A549 treated with GW870086 at 1 μM for 4 hours (cell line): Measurements from ENCODE around the gene HARS2. TPM values are rescaled to one million over a fixed set of nuclear protein-coding genes. Genes with fewer than 3 reads are reported as not detected.

Experiments
- total RNA-seq: library from RNA; stranded (reverse); fragments of 200-300 nt; extraction: Qiagen RNA extraction; gene quantifications from 5 replicates; pipeline ENCODE4 v1.2.3, GENCODE V29; 2022; ENCODE audit warnings: low read depth

The HARS2 gene, protein sequence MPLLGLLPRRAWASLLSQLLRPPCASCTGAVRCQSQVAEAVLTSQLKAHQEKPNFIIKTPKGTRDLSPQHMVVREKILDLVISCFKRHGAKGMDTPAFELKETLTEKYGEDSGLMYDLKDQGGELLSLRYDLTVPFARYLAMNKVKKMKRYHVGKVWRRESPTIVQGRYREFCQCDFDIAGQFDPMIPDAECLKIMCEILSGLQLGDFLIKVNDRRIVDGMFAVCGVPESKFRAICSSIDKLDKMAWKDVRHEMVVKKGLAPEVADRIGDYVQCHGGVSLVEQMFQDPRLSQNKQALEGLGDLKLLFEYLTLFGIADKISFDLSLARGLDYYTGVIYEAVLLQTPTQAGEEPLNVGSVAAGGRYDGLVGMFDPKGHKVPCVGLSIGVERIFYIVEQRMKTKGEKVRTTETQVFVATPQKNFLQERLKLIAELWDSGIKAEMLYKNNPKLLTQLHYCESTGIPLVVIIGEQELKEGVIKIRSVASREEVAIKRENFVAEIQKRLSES
- 33.2 to 42.4 TPM (median 37.4 TPM) in 5 replicates for total RNA-seq

GRCh38 chr5:140690941-140691924 lies at the start of gene HARS2, which contains the start of gene HARS1:
Gene HARS2, plus strand, starts transcription at chr5:140691455. Its CDS starts 194 bp downstream, at chr5:140691649.
Gene HARS1, minus strand, starts transcription at chr5:140691370. Its CDS starts 66 bp downstream, at chr5:140691304.

GRCh38 chr5:140664359-140665119 lies 26.7 kb upstream of the HARS2 start, which contains the start of gene WDR55:
Gene WDR55, plus strand, starts transcription at chr5:140664904. Its CDS starts 9 bp downstream, at chr5:140664913.

DNA sequence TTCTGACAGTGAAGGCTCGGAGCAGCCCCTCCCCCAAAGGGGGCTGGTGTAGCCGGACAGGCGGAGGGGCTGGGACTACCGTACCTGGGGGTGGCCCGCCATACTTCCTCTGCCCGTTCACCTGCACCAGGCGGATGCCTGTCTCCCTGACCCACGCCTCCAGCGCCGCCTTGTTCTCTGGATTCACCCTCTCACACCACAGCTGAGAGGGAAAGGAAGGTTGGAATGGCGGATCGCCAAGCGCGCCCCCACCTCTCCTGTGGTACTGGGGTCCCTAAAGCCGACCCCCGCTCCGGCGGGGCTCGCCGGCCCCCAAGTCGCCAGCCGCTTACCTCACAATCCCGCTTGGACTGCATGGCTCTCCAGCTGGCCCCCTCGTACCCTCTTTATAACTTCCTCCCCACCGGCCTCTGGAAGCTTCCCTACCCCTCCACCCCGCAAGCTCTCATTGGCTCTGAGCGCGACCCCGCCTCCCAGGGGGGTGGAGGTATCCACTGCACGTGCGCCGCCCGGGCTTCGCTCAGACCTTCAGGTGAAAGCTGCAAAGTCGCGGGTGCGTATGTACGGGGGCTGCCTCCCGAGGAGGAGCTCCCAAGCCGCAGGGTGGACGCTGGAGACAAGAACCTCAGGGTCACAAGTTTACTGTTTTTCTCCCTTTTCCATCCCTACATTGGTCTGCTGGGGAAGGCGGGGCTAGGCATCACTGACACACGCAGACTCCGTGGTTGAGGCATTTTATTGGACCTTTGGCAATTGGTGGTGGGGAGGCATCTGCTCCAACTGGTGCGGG lies 17.9 kb upstream of the HARS2 start, which contains the start of gene DND1:
DND1 (minus strand) TSS at position 390 of the 790 bp plus-strand sequence; CDS start at position 356, 34 bp downstream.

DNA sequence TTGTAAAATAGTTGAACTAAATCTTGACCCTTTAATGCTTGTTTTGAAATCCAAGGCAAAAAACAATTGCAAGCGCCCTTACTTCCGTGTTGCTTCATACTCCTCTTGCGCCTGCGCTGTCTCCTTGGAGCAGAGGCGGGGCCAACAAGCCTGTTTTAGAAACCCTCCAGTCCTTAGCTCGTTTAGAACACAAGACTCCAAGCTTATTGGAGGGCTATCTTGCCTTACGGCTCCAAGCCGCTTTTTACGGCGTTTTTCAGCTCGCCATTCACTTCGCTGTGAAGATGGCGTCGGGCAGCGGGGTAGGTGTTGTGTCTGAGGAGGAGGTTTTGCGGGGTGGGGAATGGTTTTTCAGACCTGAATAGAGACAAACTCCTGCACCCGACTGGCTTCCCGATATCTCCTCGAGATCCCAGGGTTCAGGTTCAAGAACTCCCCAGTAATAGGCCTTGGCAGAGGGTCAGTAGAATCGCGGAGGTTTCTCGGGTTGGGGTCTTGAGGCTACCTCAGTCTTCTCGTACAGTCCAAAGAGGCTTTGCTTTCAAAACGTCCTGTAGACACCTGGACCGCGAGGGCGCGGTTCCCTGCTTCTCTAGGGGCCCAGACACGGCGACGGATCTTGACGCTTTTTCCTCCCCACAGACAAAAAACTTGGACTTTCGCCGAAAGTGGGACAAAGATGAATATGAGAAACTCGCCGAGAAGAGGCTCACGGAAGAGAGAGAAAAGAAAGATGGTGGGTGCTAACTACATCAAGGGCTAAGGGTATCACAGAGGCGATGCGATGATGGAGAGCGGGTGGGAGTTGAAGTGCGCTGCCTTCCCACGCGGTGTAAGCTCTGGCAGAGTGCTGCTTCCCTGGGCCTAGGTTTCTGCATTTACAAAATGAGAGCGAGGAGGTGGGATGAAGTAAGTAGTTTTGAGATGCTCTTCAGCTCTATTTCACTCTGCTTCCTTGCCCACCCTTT lies 9.2 kb downstream of the HARS2 start, which contains the start of gene ZMAT2:
ZMAT2 (plus strand) TSS at position 271 of the 968 bp plus-strand sequence; CDS start at position 285, 14 bp downstream.

Other genes with a start within 250 kb of the HARS2 start
- gene EIF4EBP3, start 143.8 kb upstream of the HARS2 start, total RNA-seq = 1.1 to 3.0 TPM (median 2.1 TPM) in 5 replicates
- 35.0 to 47.4 TPM (median 44.6 TPM) in 5 replicates for gene SRA1, start 134.0 kb upstream of the HARS2 start, total RNA-seq
- gene APBB3, start 126.9 kb upstream of the HARS2 start, total RNA-seq = 5.2 to 6.8 TPM (median 5.5 TPM) in 5 replicates
- gene SLC35A4, start 126.6 kb upstream of the HARS2 start, total RNA-seq = 70.9 to 80.3 TPM (median 77.6 TPM) in 5 replicates
- 3.0 to 4.8 TPM (median 4.6 TPM) in 5 replicates for gene CD14, start 58.3 kb upstream of the HARS2 start, total RNA-seq
- 9.1 to 14.6 TPM (median 12.8 TPM) in 5 replicates for gene TMCO6, start 52.0 kb upstream of the HARS2 start, total RNA-seq
- 110 to 128 TPM (median 113 TPM) in 5 replicates for gene NDUFA2, start 43.8 kb upstream of the HARS2 start, total RNA-seq
- 82.9 to 107 TPM (median 88.8 TPM) in 5 replicates for gene IK, start 43.6 kb upstream of the HARS2 start, total RNA-seq
- 27.1 to 30.4 TPM (median 30.0 TPM) in 5 replicates for gene WDR55, start 26.6 kb upstream of the HARS2 start, total RNA-seq
- gene DND1, start 17.9 kb upstream of the HARS2 start, total RNA-seq = 0.37 to 0.97 TPM (median 0.64 TPM) in 5 replicates
- gene HARS1, start 85 bp upstream of the HARS2 start, total RNA-seq = 73.2 to 85.5 TPM (median 78.1 TPM) in 5 replicates
- 80.6 to 110 TPM (median 84.5 TPM) in 5 replicates for gene ZMAT2, start 9.0 kb downstream of the HARS2 start, total RNA-seq
- gene PCDHA1, start 94.7 kb downstream of the HARS2 start, total RNA-seq = 0.09 to 0.18 TPM (median 0.15 TPM) in 5 replicates
- 0.06 to 0.10 TPM (median 0.07 TPM) in 3 of 5 replicates, not detected in the others for gene PCDHA2, start 103.4 kb downstream of the HARS2 start, total RNA-seq
- 0.78 to 1.3 TPM (median 0.88 TPM) in 5 replicates for gene PCDHA3, start 109.6 kb downstream of the HARS2 start, total RNA-seq
- gene PCDHA4, start 115.6 kb downstream of the HARS2 start, total RNA-seq = 1.6 to 2.2 TPM (median 2.0 TPM) in 5 replicates
- 0.50 to 0.74 TPM (median 0.70 TPM) in 5 replicates for gene PCDHA5, start 130.2 kb downstream of the HARS2 start, total RNA-seq
- 0.05 to 0.09 TPM (median 0.08 TPM) in 3 of 5 replicates, not detected in the others for gene PCDHA6, start 136.5 kb downstream of the HARS2 start, total RNA-seq
- gene PCDHA7, start 142.8 kb downstream of the HARS2 start, total RNA-seq = 0.08 to 0.13 TPM (median 0.10 TPM) in 5 replicates
- gene PCDHA8, start 149.7 kb downstream of the HARS2 start, total RNA-seq = 0.03 to 0.11 TPM in 2 of 5 replicates, not detected in the others
- gene PCDHA9, start 156.9 kb downstream of the HARS2 start, total RNA-seq = 0.02 to 0.07 TPM in 2 of 5 replicates, not detected in the others
- 0.03 to 0.05 TPM (median 0.04 TPM) in 4 of 5 replicates, not detected in the other for gene PCDHA10, start 164.4 kb downstream of the HARS2 start, total RNA-seq
- gene PCDHA11, start 177.5 kb downstream of the HARS2 start, total RNA-seq = 0.06 to 0.96 TPM (median 0.11 TPM) in 5 replicates
- gene PCDHA12, start 183.9 kb downstream of the HARS2 start, total RNA-seq = 2.5 to 3.4 TPM (median 3.1 TPM) in 5 replicates
- gene PCDHA13, start 190.7 kb downstream of the HARS2 start, total RNA-seq = 0.07 to 0.17 TPM (median 0.10 TPM) in 5 replicates
- gene PCDHAC1, start 234.8 kb downstream of the HARS2 start, total RNA-seq = 2.4 to 3.3 TPM (median 3.0 TPM) in 5 replicates